Ovary (tissue), 3 donors: ENCODE data around the gene UHRF1.

Source experiments
- EP300 ChIP-seq: sonication (generic); formaldehyde crosslinking; IDR thresholded peaks from one replicate; pipeline ENCODE4 v1.6.1; 2017; ENCODE audit warnings: antibody characterized with exemption
- POLR2A ChIP-seq: fragments of 450-650 bp; IDR thresholded peaks from one replicate; pipeline ENCODE4 v1.6.1; 2017; ENCODE audit warnings: antibody characterized with exemption, mild to moderate bottlenecking, moderate library complexity
- TF ChIP-seq, protein P1 (sequence below), 3 donors: fragments of 450-650 bp in 2 of 3; fragments of 200-600 bp in 1 of 3; IDR thresholded peaks; one replicate each; pipeline versions ENCODE4 v1.5.1 to v1.8.0; 2016 to 2022; ENCODE audit warnings: antibody characterized with exemption in 3 of 3, mild to moderate bottlenecking in 1 of 3
- donor health status: DM: no; HTN: no; CAD: no.

DNA sequence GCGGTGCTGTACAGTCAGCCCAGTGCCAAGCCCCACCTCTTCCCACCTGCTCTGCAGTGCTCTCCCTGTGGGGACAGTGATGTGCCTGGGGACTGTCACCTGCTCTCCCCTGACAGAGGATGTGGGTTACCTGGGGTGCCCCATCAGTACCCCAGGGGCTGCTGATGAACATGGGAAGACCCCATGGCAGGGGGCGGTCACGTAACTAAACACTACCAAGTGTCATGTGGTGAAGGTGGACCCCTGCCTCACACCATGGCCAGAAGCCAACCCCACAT, 72.3 kb downstream of the UHRF1 start:
- TF ChIP-seq, protein P1, sequence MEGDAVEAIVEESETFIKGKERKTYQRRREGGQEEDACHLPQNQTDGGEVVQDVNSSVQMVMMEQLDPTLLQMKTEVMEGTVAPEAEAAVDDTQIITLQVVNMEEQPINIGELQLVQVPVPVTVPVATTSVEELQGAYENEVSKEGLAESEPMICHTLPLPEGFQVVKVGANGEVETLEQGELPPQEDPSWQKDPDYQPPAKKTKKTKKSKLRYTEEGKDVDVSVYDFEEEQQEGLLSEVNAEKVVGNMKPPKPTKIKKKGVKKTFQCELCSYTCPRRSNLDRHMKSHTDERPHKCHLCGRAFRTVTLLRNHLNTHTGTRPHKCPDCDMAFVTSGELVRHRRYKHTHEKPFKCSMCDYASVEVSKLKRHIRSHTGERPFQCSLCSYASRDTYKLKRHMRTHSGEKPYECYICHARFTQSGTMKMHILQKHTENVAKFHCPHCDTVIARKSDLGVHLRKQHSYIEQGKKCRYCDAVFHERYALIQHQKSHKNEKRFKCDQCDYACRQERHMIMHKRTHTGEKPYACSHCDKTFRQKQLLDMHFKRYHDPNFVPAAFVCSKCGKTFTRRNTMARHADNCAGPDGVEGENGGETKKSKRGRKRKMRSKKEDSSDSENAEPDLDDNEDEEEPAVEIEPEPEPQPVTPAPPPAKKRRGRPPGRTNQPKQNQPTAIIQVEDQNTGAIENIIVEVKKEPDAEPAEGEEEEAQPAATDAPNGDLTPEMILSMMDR (IDR thresholded peaks at IDR 0.05) = no peak
- TF ChIP-seq POLR2A = no peak
- no peak for TF ChIP-seq EP300
